Epithelial cell of proximal tubule (primary cell): ENCODE measurements around the gene OSBPL9. TPM values are rescaled to one million over a fixed set of nuclear protein-coding genes. Genes with fewer than 3 reads are reported as not detected.

ENCODE experiments used
- DNase-seq: peaks from one replicate; pipeline ENCODE4 v3.0.0-alpha.2; 2011; ENCODE audit warnings: low read depth
- H3K4me3 ChIP-seq: 2 replicates; pipeline ENCODE4 v1.5.1; 2011; ENCODE audit warnings: low read depth, mild to moderate bottlenecking, low read length
- CTCF ChIP-seq: conservative IDR thresholded peaks from 2 replicates; pipeline ENCODE4 v1.5.1; 2012; ENCODE audit warnings: low read depth, mild to moderate bottlenecking, low read length
- total RNA-seq: library from RNA; depleted of rRNA; stranded (reverse); fragments of >200 nt; gene quantifications from 2 replicates; pipeline ENCODE4 v1.2.3, GENCODE V29; 2015

Gene OSBPL9
- total RNA-seq, 1 donor from 2014 or later, result 69.7 TPM

GRCh38 chr1:51752073-51752948 is 135.4 kb downstream of the OSBPL9 start:
- no peak for DNase-seq
- no peak for TF ChIP-seq CTCF
- H3K4me3 ChIP-seq, result no peak overlapping the region

DNA sequence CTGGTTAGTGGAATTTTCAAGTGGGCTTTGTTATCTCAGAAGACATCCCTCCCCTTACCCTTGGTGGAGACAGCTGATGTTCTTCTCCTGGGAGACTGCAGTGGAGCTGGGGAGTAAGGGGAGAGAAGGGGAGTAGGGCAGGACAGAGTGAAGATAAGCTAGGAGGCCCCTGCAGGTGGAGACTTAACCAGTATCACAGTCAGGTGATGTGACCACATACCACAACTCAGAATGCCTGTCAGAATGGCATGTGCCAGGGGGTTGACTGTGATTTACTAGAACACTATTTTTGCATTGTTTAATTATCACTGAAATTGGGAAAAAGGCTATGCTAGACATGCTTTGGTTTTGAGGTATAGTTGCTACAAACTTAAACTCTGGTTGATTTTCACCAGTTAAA is 137.1 kb downstream of the OSBPL9 start:
- no peak overlapping the region for H3K4me3 ChIP-seq
- no peak for DNase-seq
- TF ChIP-seq CTCF, result no peak

GRCh38 chr1:51754666-51755065 is 137.8 kb downstream of the OSBPL9 start:
- no peak overlapping the region for H3K4me3 ChIP-seq
- no peak for DNase-seq
- no peak for TF ChIP-seq CTCF

DNA sequence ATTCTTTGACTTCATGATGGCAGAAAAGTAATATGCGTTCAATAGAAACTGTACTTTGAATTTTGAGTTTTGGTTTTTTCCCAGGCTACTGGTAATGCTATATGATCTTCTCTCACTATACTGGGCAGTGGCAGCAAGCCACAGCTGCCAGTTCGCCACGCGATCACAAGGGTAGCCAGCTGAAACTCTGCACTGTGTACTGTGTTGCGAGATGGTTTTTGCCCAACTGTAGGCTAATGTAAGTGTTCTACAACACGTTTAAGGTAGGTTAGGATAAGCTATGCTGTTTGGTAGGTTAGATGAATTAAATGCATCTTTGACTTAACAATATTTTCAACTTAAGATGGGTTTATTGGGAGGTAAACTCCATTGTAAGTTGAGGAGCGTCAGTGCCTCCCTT is 138.5 kb downstream of the OSBPL9 start:
- no peak for TF ChIP-seq CTCF
- no peak for DNase-seq
- H3K4me3 ChIP-seq, result no peak overlapping the region

DNA sequence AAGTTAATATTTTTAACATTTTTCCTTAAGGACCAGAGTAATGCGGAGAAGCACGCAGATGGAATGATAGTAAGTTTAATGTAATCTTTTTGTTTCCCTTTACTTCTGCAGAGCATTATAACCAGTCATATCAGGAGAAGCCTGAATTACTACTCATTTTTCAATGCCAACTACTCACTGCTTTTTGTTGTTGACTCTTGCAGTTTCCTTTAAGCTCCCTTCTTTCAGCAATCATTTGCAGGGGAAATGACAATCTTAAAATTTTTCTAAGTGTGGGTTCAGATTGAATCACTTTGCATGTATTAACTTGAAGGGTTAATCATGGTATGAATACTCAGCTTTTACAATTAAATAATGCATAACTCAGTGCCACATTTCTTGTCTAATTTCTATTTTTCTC is 139.4 kb downstream of the OSBPL9 start:
- H3K4me3 ChIP-seq, result no peak overlapping the region
- DNase-seq, result no peak
- no peak for TF ChIP-seq CTCF

- no peak overlapping the region for H3K4me3 ChIP-seq
- no peak for DNase-seq
- no peak for TF ChIP-seq CTCF
Observed at GRCh38 chr1:51758310-51758709, 141.4 kb downstream of the OSBPL9 start.

DNA sequence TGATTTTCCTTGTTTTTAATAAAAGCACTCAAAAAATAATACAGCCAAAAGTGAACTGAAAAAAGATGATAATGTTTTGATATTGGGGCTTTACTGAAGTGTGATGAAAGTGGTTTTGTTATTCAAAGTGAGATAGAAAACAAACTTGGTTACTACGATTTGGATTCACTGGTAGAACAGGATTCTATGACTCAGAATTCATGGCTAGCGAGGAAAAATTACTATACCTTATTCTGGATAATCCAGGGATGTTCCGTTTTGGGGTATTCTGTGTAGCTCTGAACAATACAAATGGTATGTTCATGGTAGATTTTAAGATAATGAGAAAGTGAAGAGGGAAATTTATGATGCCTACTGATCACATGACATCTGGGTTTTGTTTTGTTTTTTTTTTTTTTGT is 144.0 kb downstream of the OSBPL9 start:
- no peak for TF ChIP-seq CTCF
- no peak for DNase-seq
- H3K4me3 ChIP-seq, result no peak overlapping the region
